B cell (primary cell): ENCODE measurements around the gene SSH3. TPM values are rescaled to one million over a fixed set of nuclear protein-coding genes. Genes with fewer than 3 reads are reported as not detected.
A peak's percentile ranks its signal among the peaks of the same experiment; 100 is the strongest.

Experiments
- ATAC-seq: fragments of 200-7000 bp; cut with Tn5 transposase; one replicate; pipeline ENCODE4 v1.10.0; 2021; ENCODE audit warnings: low read depth, mild to moderate bottlenecking, moderate number of reproducible peaks, moderate library complexity
- CTCF ChIA-PET: fragments of 350-600 bp; sonication (Branson Sonifier 250); formaldehyde crosslinking; loops from one replicate; lab custom pipeline; 2021; ENCODE audit warnings: antibody characterized with exemption, inconsistent platforms; lab: Charles Lee
- POLR2A ChIA-PET: fragments of 350-600 bp; sonication (Branson Sonifier 250); formaldehyde crosslinking; loops from one replicate; lab custom pipeline; 2021; ENCODE audit warnings: antibody characterized with exemption; lab: Charles Lee
- DNase-seq: peaks from one replicate; pipeline ENCODE4 v3.0.0; 2013
- H2AFZ ChIP-seq: 2 replicates; pipeline ENCODE4 v1.6.1; 2012; ENCODE audit warnings: mild to moderate bottlenecking, low read depth, low read length; ENCODE audit not compliant: insufficient read depth, poor library complexity, severe bottlenecking
- H3K27ac ChIP-seq, 2 donors: 1 replicate in 1 of 2; 2 replicates in 1 of 2; pipeline ENCODE4 v1.5.1; 2012 to 2013; ENCODE audit warnings: low read length in 2 of 2, mild to moderate bottlenecking in 2 of 2, moderate library complexity in 1 of 2
- H3K27me3 ChIP-seq, 4 experiments: fragments of 200-600 bp in 1 of 4; sonication (generic) in 1 of 4; replicated peaks in 1 of 4; 1 replicate in 2 of 4; 2 replicates in 2 of 4; pipeline versions ENCODE4 v1.6.1 to v1.7.0; 2013 to 2016; ENCODE audit warnings: low read length in 3 of 4, mild to moderate bottlenecking in 2 of 4, mixed read lengths in 1 of 4, moderate library complexity in 1 of 4; ENCODE audit not compliant: insufficient read depth in 4 of 4, control insufficient read depth in 3 of 4; ENCODE audit errors: control extremely low read depth in 1 of 4
- H3K36me3 ChIP-seq, 2 experiments: replicated peaks in 1 of 2; 1 replicate in 1 of 2; 2 replicates in 1 of 2; pipeline versions ENCODE4 v1.6.1 to v1.7.1; 2013; ENCODE audit warnings: low read length in 1 of 2; ENCODE audit not compliant: insufficient read depth in 2 of 2, control insufficient read depth in 1 of 2; ENCODE audit errors: control extremely low read depth in 1 of 2, extremely low read depth in 1 of 2
- H3K4me1 ChIP-seq, 2 donors: fragments of 200-600 bp in 1 of 2; sonication (generic) in 1 of 2; 1 replicate in 1 of 2; 2 replicates in 1 of 2; pipeline versions ENCODE4 v1.5.1 to v1.6.1; 2013 to 2017; ENCODE audit warnings: low read length in 2 of 2; ENCODE audit not compliant: control insufficient read depth in 2 of 2, insufficient read depth in 2 of 2
- H3K4me2 ChIP-seq: replicated peaks from 2 replicates; pipeline ENCODE3; 2012; ENCODE audit warnings: mild to moderate bottlenecking, low read depth, low read length; ENCODE audit not compliant: poor library complexity, severe bottlenecking
- H3K4me3 ChIP-seq, 5 experiments: fragments of 200-600 bp in 1 of 5; sonication (generic) in 1 of 5; 1 replicate in 3 of 5; 2 replicates in 2 of 5; pipeline versions ENCODE4 v1.5.1 to v1.7.0; 2011 to 2016; ENCODE audit warnings: low read length in 4 of 5, mild to moderate bottlenecking in 4 of 5, low read depth in 2 of 5, control low read depth in 1 of 5, moderate library complexity in 1 of 5; ENCODE audit not compliant: insufficient read depth in 1 of 5; ENCODE audit errors: control extremely low read depth in 1 of 5, extremely low read depth in 1 of 5
- H3K79me2 ChIP-seq: fragments of 200-600 bp; sonication (generic); one replicate; pipeline ENCODE4 v1.6.0; 2016; ENCODE audit warnings: low read length; ENCODE audit not compliant: control insufficient read depth, insufficient read depth
- H3K9ac ChIP-seq: fragments of 200-600 bp; sonication (generic); 2 replicates; pipeline ENCODE4 v1.6.1; 2017; ENCODE audit warnings: mild to moderate bottlenecking, low read length, moderate library complexity
- H3K9me3 ChIP-seq, 3 donors: one replicate each; pipeline versions ENCODE4 v1.6.1 to v1.7.1; 2013; ENCODE audit warnings: low read length in 2 of 3; ENCODE audit not compliant: control insufficient read depth in 2 of 3, insufficient read depth in 1 of 3; ENCODE audit errors: control extremely low read depth in 1 of 3
- H4K20me1 ChIP-seq: 2 replicates; pipeline ENCODE4 v1.6.0; 2012; ENCODE audit warnings: mild to moderate bottlenecking, low read length; ENCODE audit not compliant: insufficient read depth, control insufficient read depth, poor library complexity, severe bottlenecking
- H3K27ac Mint-ChIP-seq: one replicate; pipeline ENCODE4 v1.8.0; 2021; ENCODE audit warnings: mixed read lengths
- H3K27me3 Mint-ChIP-seq: one replicate; pipeline ENCODE4 v1.8.0; 2021; ENCODE audit warnings: mixed read lengths
- H3K4me1 Mint-ChIP-seq: one replicate; pipeline ENCODE4 v1.8.0; 2021; ENCODE audit warnings: mixed read lengths
- H3K4me3 Mint-ChIP-seq: one replicate; pipeline ENCODE4 v1.8.0; 2021; ENCODE audit warnings: mixed read lengths
- H3K9me3 Mint-ChIP-seq: one replicate; pipeline ENCODE4 v1.8.0; 2022; ENCODE audit warnings: mixed read lengths; ENCODE audit not compliant: insufficient read depth
- CTCF ChIP-seq: fragments of 200-600 bp; IDR thresholded peaks from one replicate; pipeline ENCODE4 v1.8.0; 2022; ENCODE audit warnings: antibody characterized with exemption, mild to moderate bottlenecking
- EZH2 ChIP-seq: IDR thresholded peaks from 2 replicates; pipeline ENCODE4 v1.6.1; 2012; ENCODE audit warnings: borderline replicate concordance, low read depth, mild to moderate bottlenecking, moderate library complexity, low read length; ENCODE audit not compliant: insufficient read depth, poor library complexity, severe bottlenecking
- WGBS: methylation state at CpG from one replicate; pipeline ENCODE4 v1.1.5; 2013; ENCODE audit warnings: missing lambda C conversion rate; ENCODE audit not compliant: insufficient coverage; 5-methylcytosine and 5-hydroxymethylcytosine counted together
- intact Hi-C: fragments of 100-400 bp; cut with micrococcal nuclease; formaldehyde crosslinking; loops from one replicate; pipeline ENCODE4 v1.10.0; 2022
- polyA plus RNA-seq: library from polyadenylated mRNA; depleted of rRNA; stranded (reverse); fragments of >200 nt; gene quantifications from 2 replicates; pipeline ENCODE4 v1.2.3, GENCODE V29; 2012
- total RNA-seq, 2 donors: library from RNA; stranded (reverse); fragments of 120-200 nt in 1 of 2; gene quantifications; 1 replicate in 1 of 2; 2 replicates in 1 of 2; pipeline versions ENCODE4 v1.2.3 to v1.2.4, GENCODE V29; 2013 to 2022

The SSH3 gene
- total and polyA plus RNA-seq, 2 donors (not counting 1 experiment from before 2014, with no cell fraction given) = 4.0 to 7.2 TPM

DNA sequence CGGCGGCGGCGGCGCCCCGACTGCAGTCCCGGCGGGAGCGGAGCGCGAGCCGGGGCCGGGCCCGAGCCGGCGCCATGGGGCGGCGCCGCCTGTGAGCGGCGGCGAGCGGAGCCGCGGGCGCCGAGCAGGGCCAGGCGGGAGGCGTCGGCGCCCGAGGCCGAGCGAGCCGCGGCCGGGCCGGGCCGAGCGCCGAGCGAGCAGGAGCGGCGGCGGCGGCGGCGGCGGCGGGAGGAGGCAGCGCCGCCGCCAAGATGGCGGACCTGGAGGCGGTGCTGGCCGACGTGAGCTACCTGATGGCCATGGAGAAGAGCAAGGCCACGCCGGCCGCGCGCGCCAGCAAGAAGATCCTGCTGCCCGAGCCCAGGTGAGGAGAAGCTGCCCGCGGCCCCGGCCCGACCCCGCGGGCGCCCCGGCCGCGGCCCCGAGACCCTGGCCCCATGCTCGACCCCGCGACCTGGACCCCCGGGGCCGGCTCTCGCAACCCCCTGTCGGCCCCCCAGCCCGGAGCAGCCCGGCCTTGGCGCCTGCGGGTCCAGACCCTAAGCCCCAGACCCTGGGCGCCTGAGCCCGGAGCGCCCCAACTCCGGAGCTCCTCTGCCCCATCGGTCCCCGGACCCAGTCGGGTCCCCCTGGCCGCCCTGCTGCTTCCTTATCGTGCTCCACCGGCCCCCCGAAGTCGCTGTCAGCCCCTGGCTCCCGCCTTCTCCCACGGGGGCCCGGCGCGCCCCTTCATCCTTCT lies 36.7 kb upstream of the SSH3 start, which contains the start of gene GRK2:
Gene GRK2 (plus strand): TSS at position 25 of the 739 bp plus-strand sequence. CDS start 227 bp downstream, at position 252.
- peak within 1 kb of the TSS; percentile 98 for H3K27ac Mint-ChIP-seq
- Histone ChIP-seq H3K27me3 (peaks cover 0 to 7% (median 2%) of the 10 kb centered on the region in 4 experiments), H3K9me3 (no peaks in the 10 kb centered on the region), H3K4me3 (peak within 1 kb of the TSS; percentile 80 to 89 (median 87)), H3K36me3 (peaks cover 0 to 39% of the 10 kb centered on the region in 2 experiments), H4K20me1 (peaks cover 48% of the 10 kb centered on the region), H3K9ac (peak within 1 kb of the TSS; percentile 95), H3K4me1 (peaks cover 65 to 68% of the 10 kb centered on the region in 2 donors), H3K27ac (peak within 1 kb of the TSS; percentile 73 to 82), H3K79me2 (peaks cover 89% of the 10 kb centered on the region), H3K4me2 (peak within 1 kb of the TSS; percentile 92), H2AFZ (peak within 1 kb of the TSS; percentile 80)
- ChIA-PET POLR2A (interaction anchor here (0.5 to 7.8 kb wide), 8 partner anchors 11 to 116 kb away, joined by 3 to 131 read pairs (median 24); partner anchors contain the start of genes ANKRD13D and POLD4), CTCF (interaction anchor here (0.5 to 8.9 kb wide), 13 partner anchors 11 to 121 kb away, joined by 3 to 229 read pairs (median 7); partner anchors contain the start of gene ANKRD13D)
- WGBS = under 1% methylated on average over 103 of the region's 103 CpGs
- H3K4me3 Mint-ChIP-seq = peak within 1 kb of the TSS; percentile 98
- intact Hi-C loops = loop anchor here (1.0 to 10.0 kb wide), 3 partner anchors 51 to 318 kb away; partner anchors contain the start of genes CDK2AP2, GSTP1 and PITPNM1
- ATAC-seq (peak; percentile 35), DNase-seq (peak; percentile 77)
- peaks cover 72% of the 10 kb centered on the region for H3K4me1 Mint-ChIP-seq
- H3K27me3 Mint-ChIP-seq = peaks cover 6% of the 10 kb centered on the region
- TF ChIP-seq EZH2 (no peak), CTCF (no peak)
- no peaks in the 10 kb centered on the region for H3K9me3 Mint-ChIP-seq
